GM23338 (cell line): Measurements from ENCODE around the gene MACROD1.

Experiments used
- CREB1 ChIP-seq: fragments of 250-450 bp; sonication (Bioruptor Pico); IDR thresholded peaks from 2 replicates; pipeline ENCODE4 v1.5.0; 2020; ENCODE audit warnings: low read depth, mild to moderate bottlenecking, moderate library complexity
- EZH2 ChIP-seq: fragments of 200-600 bp; sonication (generic); IDR thresholded peaks from one replicate; pipeline ENCODE4 v1.8.0; 2017; ENCODE audit warnings: antibody characterized with exemption, mild to moderate bottlenecking, low read depth; ENCODE audit not compliant: unreplicated experiment
- EZH2phosphoT487 ChIP-seq: fragments of 200-600 bp; sonication (generic); IDR thresholded peaks from one replicate; pipeline ENCODE4 v1.8.1; 2018; ENCODE audit warnings: antibody characterized with exemption; ENCODE audit not compliant: unreplicated experiment
- JUNB ChIP-seq: IDR thresholded peaks from one replicate; pipeline ENCODE4 v1.6.1; 2016; ENCODE audit warnings: antibody characterized with exemption; ENCODE audit not compliant: unreplicated experiment
- POLR2AphosphoS5 ChIP-seq: IDR thresholded peaks from 2 replicates; pipeline ENCODE4 v1.6.1; 2016; ENCODE audit warnings: antibody characterized with exemption, low read depth
- STAT1 ChIP-seq: IDR thresholded peaks from one replicate; pipeline ENCODE4 v1.6.1; 2016; ENCODE audit warnings: antibody characterized with exemption; ENCODE audit not compliant: unreplicated experiment
- ZNF331 ChIP-seq: fragments of 250-450 bp; sonication (Bioruptor Pico); IDR thresholded peaks from 2 replicates; pipeline ENCODE4 v1.5.0; 2020; ENCODE audit warnings: low read depth, mild to moderate bottlenecking, moderate library complexity
- TF ChIP-seq, protein P1 (sequence below), 2 experiments: fragments of 200-600 bp in 1 of 2; sonication (generic) in 1 of 2; conservative IDR thresholded peaks; 2 replicates each; pipeline versions ENCODE4 v1.5.1 to v1.6.1; 2016 to 2017; ENCODE audit warnings: antibody characterized with exemption in 2 of 2, low read depth in 2 of 2, mild to moderate bottlenecking in 2 of 2, moderate library complexity in 1 of 2
- TF ChIP-seq, protein P2 (sequence below): IDR thresholded peaks from 2 replicates; pipeline ENCODE4 v1.6.1; 2016; ENCODE audit warnings: antibody characterized with exemption
- TF ChIP-seq, protein P3 (sequence below): IDR thresholded peaks from one replicate; pipeline ENCODE4 v1.6.1; 2018; ENCODE audit warnings: antibody characterized with exemption; ENCODE audit not compliant: unreplicated experiment

DNA sequence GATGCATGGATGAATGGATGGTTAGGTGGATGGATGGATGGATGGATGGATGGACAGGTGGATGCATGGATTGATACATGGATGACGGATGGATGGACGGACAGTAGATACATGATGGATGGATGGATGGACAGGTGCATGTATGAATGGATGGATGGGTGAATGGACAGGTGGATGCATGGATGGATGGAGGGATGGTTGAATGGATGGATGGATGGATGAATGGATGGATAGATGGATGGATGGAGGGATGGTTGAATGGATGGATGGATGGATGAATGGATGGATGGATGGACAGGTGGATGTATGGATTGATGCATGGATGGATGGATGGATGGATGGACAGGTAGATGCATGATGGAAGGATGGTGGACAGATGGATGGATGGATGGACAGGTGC lies 51.7 kb downstream of the MACROD1 start:
- TF ChIP-seq, protein P1, sequence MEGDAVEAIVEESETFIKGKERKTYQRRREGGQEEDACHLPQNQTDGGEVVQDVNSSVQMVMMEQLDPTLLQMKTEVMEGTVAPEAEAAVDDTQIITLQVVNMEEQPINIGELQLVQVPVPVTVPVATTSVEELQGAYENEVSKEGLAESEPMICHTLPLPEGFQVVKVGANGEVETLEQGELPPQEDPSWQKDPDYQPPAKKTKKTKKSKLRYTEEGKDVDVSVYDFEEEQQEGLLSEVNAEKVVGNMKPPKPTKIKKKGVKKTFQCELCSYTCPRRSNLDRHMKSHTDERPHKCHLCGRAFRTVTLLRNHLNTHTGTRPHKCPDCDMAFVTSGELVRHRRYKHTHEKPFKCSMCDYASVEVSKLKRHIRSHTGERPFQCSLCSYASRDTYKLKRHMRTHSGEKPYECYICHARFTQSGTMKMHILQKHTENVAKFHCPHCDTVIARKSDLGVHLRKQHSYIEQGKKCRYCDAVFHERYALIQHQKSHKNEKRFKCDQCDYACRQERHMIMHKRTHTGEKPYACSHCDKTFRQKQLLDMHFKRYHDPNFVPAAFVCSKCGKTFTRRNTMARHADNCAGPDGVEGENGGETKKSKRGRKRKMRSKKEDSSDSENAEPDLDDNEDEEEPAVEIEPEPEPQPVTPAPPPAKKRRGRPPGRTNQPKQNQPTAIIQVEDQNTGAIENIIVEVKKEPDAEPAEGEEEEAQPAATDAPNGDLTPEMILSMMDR (conservative IDR thresholded peaks at IDR 0.05; ENCODE audit: low read depth in 2 of 2), result no peak
- no peak for TF ChIP-seq POLR2AphosphoS5
- TF ChIP-seq EZH2phosphoT487, result no peak
- TF ChIP-seq, protein P2, sequence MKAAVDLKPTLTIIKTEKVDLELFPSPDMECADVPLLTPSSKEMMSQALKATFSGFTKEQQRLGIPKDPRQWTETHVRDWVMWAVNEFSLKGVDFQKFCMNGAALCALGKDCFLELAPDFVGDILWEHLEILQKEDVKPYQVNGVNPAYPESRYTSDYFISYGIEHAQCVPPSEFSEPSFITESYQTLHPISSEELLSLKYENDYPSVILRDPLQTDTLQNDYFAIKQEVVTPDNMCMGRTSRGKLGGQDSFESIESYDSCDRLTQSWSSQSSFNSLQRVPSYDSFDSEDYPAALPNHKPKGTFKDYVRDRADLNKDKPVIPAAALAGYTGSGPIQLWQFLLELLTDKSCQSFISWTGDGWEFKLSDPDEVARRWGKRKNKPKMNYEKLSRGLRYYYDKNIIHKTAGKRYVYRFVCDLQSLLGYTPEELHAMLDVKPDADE, result no peak
- TF ChIP-seq EZH2, result no peak
- TF ChIP-seq JUNB, result no peak
- no peak for TF ChIP-seq CREB1 (CRISPR knock-in tag)
- TF ChIP-seq STAT1, result no peak
- TF ChIP-seq ZNF331, result no peak
- TF ChIP-seq, protein P3, sequence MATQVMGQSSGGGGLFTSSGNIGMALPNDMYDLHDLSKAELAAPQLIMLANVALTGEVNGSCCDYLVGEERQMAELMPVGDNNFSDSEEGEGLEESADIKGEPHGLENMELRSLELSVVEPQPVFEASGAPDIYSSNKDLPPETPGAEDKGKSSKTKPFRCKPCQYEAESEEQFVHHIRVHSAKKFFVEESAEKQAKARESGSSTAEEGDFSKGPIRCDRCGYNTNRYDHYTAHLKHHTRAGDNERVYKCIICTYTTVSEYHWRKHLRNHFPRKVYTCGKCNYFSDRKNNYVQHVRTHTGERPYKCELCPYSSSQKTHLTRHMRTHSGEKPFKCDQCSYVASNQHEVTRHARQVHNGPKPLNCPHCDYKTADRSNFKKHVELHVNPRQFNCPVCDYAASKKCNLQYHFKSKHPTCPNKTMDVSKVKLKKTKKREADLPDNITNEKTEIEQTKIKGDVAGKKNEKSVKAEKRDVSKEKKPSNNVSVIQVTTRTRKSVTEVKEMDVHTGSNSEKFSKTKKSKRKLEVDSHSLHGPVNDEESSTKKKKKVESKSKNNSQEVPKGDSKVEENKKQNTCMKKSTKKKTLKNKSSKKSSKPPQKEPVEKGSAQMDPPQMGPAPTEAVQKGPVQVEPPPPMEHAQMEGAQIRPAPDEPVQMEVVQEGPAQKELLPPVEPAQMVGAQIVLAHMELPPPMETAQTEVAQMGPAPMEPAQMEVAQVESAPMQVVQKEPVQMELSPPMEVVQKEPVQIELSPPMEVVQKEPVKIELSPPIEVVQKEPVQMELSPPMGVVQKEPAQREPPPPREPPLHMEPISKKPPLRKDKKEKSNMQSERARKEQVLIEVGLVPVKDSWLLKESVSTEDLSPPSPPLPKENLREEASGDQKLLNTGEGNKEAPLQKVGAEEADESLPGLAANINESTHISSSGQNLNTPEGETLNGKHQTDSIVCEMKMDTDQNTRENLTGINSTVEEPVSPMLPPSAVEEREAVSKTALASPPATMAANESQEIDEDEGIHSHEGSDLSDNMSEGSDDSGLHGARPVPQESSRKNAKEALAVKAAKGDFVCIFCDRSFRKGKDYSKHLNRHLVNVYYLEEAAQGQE, result no peak
